Vagina (tissue), 2 donors: ENCODE results near the gene HNF1A.

Source experiments
- POLR2A ChIP-seq, 2 donors: fragments of 450-650 bp; IDR thresholded peaks; one replicate each; pipeline ENCODE4 v1.6.1; 2017; ENCODE audit warnings: antibody characterized with exemption in 2 of 2, mild to moderate bottlenecking in 2 of 2, moderate library complexity in 2 of 2
- TF ChIP-seq, protein P1 (sequence below), 3 experiments: fragments of 450-650 bp in 2 of 3; fragments of 200-600 bp in 1 of 3; sonication (generic) in 1 of 3; IDR thresholded peaks; one replicate each; pipeline ENCODE4 v1.5.1; 2017 to 2019; ENCODE audit warnings: antibody characterized with exemption in 3 of 3, mild to moderate bottlenecking in 2 of 3, moderate library complexity in 2 of 3

GRCh38 chr12:121008347-121009098, 30.2 kb downstream of the HNF1A start:
- no peak for TF ChIP-seq POLR2A (IDR thresholded peaks at IDR 0.05)
- TF ChIP-seq, protein P1, sequence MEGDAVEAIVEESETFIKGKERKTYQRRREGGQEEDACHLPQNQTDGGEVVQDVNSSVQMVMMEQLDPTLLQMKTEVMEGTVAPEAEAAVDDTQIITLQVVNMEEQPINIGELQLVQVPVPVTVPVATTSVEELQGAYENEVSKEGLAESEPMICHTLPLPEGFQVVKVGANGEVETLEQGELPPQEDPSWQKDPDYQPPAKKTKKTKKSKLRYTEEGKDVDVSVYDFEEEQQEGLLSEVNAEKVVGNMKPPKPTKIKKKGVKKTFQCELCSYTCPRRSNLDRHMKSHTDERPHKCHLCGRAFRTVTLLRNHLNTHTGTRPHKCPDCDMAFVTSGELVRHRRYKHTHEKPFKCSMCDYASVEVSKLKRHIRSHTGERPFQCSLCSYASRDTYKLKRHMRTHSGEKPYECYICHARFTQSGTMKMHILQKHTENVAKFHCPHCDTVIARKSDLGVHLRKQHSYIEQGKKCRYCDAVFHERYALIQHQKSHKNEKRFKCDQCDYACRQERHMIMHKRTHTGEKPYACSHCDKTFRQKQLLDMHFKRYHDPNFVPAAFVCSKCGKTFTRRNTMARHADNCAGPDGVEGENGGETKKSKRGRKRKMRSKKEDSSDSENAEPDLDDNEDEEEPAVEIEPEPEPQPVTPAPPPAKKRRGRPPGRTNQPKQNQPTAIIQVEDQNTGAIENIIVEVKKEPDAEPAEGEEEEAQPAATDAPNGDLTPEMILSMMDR (IDR thresholded peaks at IDR 0.05) = no peak
